HCT116 (cell line): Measurements from ENCODE around the gene ARID5B. TPM values are rescaled to one million over a fixed set of nuclear protein-coding genes. Genes with fewer than 3 reads are reported as not detected.
A peak's percentile ranks its signal among the peaks of the same experiment; 100 is the strongest.

Source experiments
- ATAC-seq: fragments of 200-7000 bp; cut with Tn5 transposase; 2 replicates; pipeline ENCODE4 v1.9.1; 2020; ENCODE audit warnings: mild to moderate bottlenecking, moderate library complexity
- BruUV-seq: library from RNA; stranded (reverse); fragments of 400-500 nt; replicated peaks from 2 replicates; lab custom pipeline; 2021; lab: Mats Ljungman, UMichigan
- CTCF ChIA-PET: fragments of 300-600 bp; sonication (Branson Sonifier 250); formaldehyde crosslinking; loops from one replicate; lab custom pipeline; 2021; ENCODE audit warnings: antibody characterized with exemption; lab: Charles Lee
- POLR2A ChIA-PET: fragments of 300-600, 350-600 bp; sonication (Branson Sonifier 250); formaldehyde crosslinking; loops from one replicate; lab custom pipeline; 2021; ENCODE audit warnings: antibody characterized with exemption; lab: Charles Lee
- RAD21 ChIA-PET, 2 experiments: fragments of 300-600 bp; sonication (Branson Sonifier 250); formaldehyde crosslinking; loops; one replicate each; lab custom pipeline; 2023; ENCODE audit warnings: low total read pairs in 2 of 2; ENCODE audit not compliant: uncharacterized antibody in 2 of 2, unreplicated experiment in 2 of 2, low non-redundant PET in 1 of 2; lab: Charles Lee
- DNase-seq: peaks from one replicate; pipeline ENCODE4 v3.0.0-alpha.2; 2010; ENCODE audit warnings: low read depth, low spot score
- H2AFZ ChIP-seq: fragments of 200-600 bp; shearing (Covaris generic), sonication (generic); 2 replicates; pipeline ENCODE4 v1.6.1; 2017; ENCODE audit warnings: low read depth, mixed run types, mixed read lengths, antibody characterized with exemption, low read length; ENCODE audit not compliant: poor library complexity, severe bottlenecking
- H3K27ac ChIP-seq: 2 replicates; pipeline ENCODE4 v1.5.1; 2012; ENCODE audit warnings: low read depth, low read length
- H3K27me3 ChIP-seq: fragments of 200-600 bp; sonication (generic); 2 replicates; pipeline ENCODE4 v1.6.1; 2016; ENCODE audit warnings: mixed run types, low read length, mixed read lengths; ENCODE audit not compliant: insufficient read depth
- H3K36me3 ChIP-seq, 2 experiments: fragments of 200-500 bp in 1 of 2; fragments of 200-600 bp in 1 of 2; sonication (Bioruptor generic) in 1 of 2; sonication (generic) in 1 of 2; 2 replicates each; pipeline versions ENCODE4 v1.5.1 to v1.6.1; 2014 to 2016; ENCODE audit warnings: low read length in 2 of 2, inconsistent platforms in 1 of 2, mixed read lengths in 1 of 2, mixed run types in 1 of 2; ENCODE audit not compliant: insufficient read depth in 2 of 2, control insufficient read depth in 1 of 2
- H3K4me1 ChIP-seq, 2 experiments: fragments of 200-600 bp in 1 of 2; sonication (generic) in 1 of 2; 2 replicates each; pipeline versions ENCODE4 v1.5.1 to v1.6.1; 2012 to 2017; ENCODE audit warnings: low read length in 2 of 2, inconsistent platforms in 1 of 2, mild to moderate bottlenecking in 1 of 2, mixed read lengths in 1 of 2, mixed run types in 1 of 2, moderate library complexity in 1 of 2; ENCODE audit not compliant: insufficient read depth in 2 of 2, control insufficient read depth in 1 of 2
- H3K4me2 ChIP-seq: fragments of 200-600 bp; sonication (generic); 2 replicates; pipeline ENCODE4 v1.6.1; 2017; ENCODE audit warnings: mixed run types, low read length, mixed read lengths
- H3K4me3 ChIP-seq, 2 experiments: fragments of 200-600 bp in 1 of 2; sonication (generic) in 1 of 2; replicated peaks in 1 of 2; 2 replicates each; pipeline ENCODE4 v1.5.1; 2011 to 2016; ENCODE audit warnings: low read length in 2 of 2, control low read depth in 1 of 2, low read depth in 1 of 2, mild to moderate bottlenecking in 1 of 2, mixed read lengths in 1 of 2, mixed run types in 1 of 2
- H3K79me2 ChIP-seq: fragments of 200-600 bp; sonication (generic); 2 replicates; pipeline ENCODE4 v1.6.1; 2017; ENCODE audit warnings: mild to moderate bottlenecking, mixed run types, low read length, moderate library complexity, mixed read lengths; ENCODE audit not compliant: insufficient read depth
- H3K9ac ChIP-seq: fragments of 200-600 bp; sonication (generic); 2 replicates; pipeline ENCODE4 v1.6.1; 2016; ENCODE audit warnings: low read length, mixed read lengths
- H3K9me2 ChIP-seq: fragments of 200-600 bp; sonication (generic), shearing (Covaris generic); 2 replicates; pipeline ENCODE4 v1.6.1; 2017; ENCODE audit warnings: mixed run types, mild to moderate bottlenecking, moderate library complexity; ENCODE audit not compliant: insufficient read depth
- H3K9me3 ChIP-seq, 2 experiments: fragments of 200-500 bp in 1 of 2; fragments of 200-600 bp in 1 of 2; sonication (Bioruptor generic) in 1 of 2; sonication (generic) in 1 of 2; 2 replicates each; pipeline ENCODE4 v1.6.1; 2014 to 2017; ENCODE audit warnings: low read length in 2 of 2, mixed read lengths in 2 of 2, inconsistent platforms in 1 of 2, low read depth in 1 of 2, mild to moderate bottlenecking in 1 of 2, mixed run types in 1 of 2, moderate library complexity in 1 of 2; ENCODE audit not compliant: control insufficient read depth in 1 of 2, insufficient read depth in 1 of 2
- H4K20me1 ChIP-seq: fragments of 200-600 bp; sonication (generic), shearing (Covaris generic); 2 replicates; pipeline ENCODE4 v1.6.1; 2017; ENCODE audit warnings: mixed run types, mild to moderate bottlenecking, moderate library complexity; ENCODE audit not compliant: insufficient read depth
- CBX3 ChIP-seq: IDR thresholded peaks from 2 replicates; pipeline ENCODE4 v1.6.1; 2012; ENCODE audit warnings: low read depth
- CEBPB ChIP-seq: IDR thresholded peaks from 2 replicates; pipeline ENCODE4 v1.6.1; 2012; ENCODE audit warnings: low read depth
- CTCF ChIP-seq, 3 experiments: fragments of 200-600 bp in 1 of 3; sonication (generic) in 1 of 3; IDR thresholded peaks in 2 of 3; conservative IDR thresholded peaks in 1 of 3; 2 replicates each; pipeline ENCODE4 v1.5.1; 2012 to 2017; ENCODE audit warnings: low read depth in 2 of 3, low read length in 2 of 3, antibody characterized with exemption in 1 of 3, borderline replicate concordance in 1 of 3, control low read depth in 1 of 3, mild to moderate bottlenecking in 1 of 3, mixed read lengths in 1 of 3, mixed run types in 1 of 3, moderate library complexity in 1 of 3; ENCODE audit not compliant: insufficient read depth in 1 of 3
- EGR1 ChIP-seq: IDR thresholded peaks from 2 replicates; pipeline ENCODE4 v1.6.1; 2012; ENCODE audit warnings: low read depth
- ELF1 ChIP-seq: IDR thresholded peaks from 2 replicates; pipeline ENCODE4 v1.6.1; 2012; ENCODE audit warnings: low read depth, borderline replicate concordance
- EZH2 ChIP-seq: fragments of 200-600 bp; sonication (generic); IDR thresholded peaks from 2 replicates; pipeline ENCODE4 v1.6.1; 2017; ENCODE audit warnings: antibody characterized with exemption, mixed run types
- FOSL1 ChIP-seq: IDR thresholded peaks from 2 replicates; pipeline ENCODE4 v1.6.1; 2012; ENCODE audit warnings: low read depth
- JUND ChIP-seq: IDR thresholded peaks from 2 replicates; pipeline ENCODE4 v1.6.1; 2012
- POLR2AphosphoS5 ChIP-seq: IDR thresholded peaks from 2 replicates; pipeline ENCODE4 v1.6.1; 2011; ENCODE audit warnings: mild to moderate bottlenecking, low read depth, low read length, moderate library complexity
- RAD21 ChIP-seq: IDR thresholded peaks from 2 replicates; pipeline ENCODE4 v1.6.1; 2012; ENCODE audit warnings: low read depth, mild to moderate bottlenecking
- TCF7L2 ChIP-seq: IDR thresholded peaks from 2 replicates; pipeline ENCODE4 v1.7.0; 2011; ENCODE audit warnings: borderline replicate concordance, inconsistent platforms; ENCODE audit not compliant: insufficient read depth, insufficient read length; ENCODE audit errors: extremely low read depth
- ZFX ChIP-seq: fragments of 450-650 bp; IDR thresholded peaks from 2 replicates; pipeline ENCODE4 v1.6.1; 2017
- intact Hi-C: fragments of 100-400 bp; cut with micrococcal nuclease; formaldehyde crosslinking; loops from 2 replicates; pipeline ENCODE4 v1.10.0; 2022
- total RNA-seq: library from RNA; stranded (reverse); gene quantifications from one replicate; pipeline ENCODE4 v1.2.1, GENCODE V29; 2021; ENCODE audit not compliant: unreplicated experiment

The ARID5B gene
- total RNA-seq, 1 experiment from 2014 or later: 4.7 TPM

- no peak for TF ChIP-seq CTCF (IDR thresholded peaks at IDR 0.05 in 2 of 3, conservative IDR thresholded peaks at IDR 0.05 in 1 of 3; ENCODE audit: borderline replicate concordance in 1 of 3, insufficient read depth in 1 of 3, low read depth in 2 of 3, low read length in 2 of 3)
- TF ChIP-seq CBX3: no peak
- no peak for TF ChIP-seq JUND
These were observed 5.5 kb upstream of the ARID5B start (continued) for GRCh38 chr10:61895898-61896600.

- ATAC-seq (peak; percentile 79), DNase-seq (peak; percentile 80)
- Histone ChIP-seq H3K27me3 (no peaks in the 10 kb centered on the region), H3K9ac (peak overlapping the region; percentile 19; the same call in 1 of the 2 replicates), H3K9me3 (no peaks in the 10 kb centered on the region), H3K4me1 (peaks cover 15 to 31% of the 10 kb centered on the region in 2 experiments), H2AFZ (peak overlapping the region; percentile 99), H3K79me2 (no peaks in the 10 kb centered on the region), H3K36me3 (no peaks in the 10 kb centered on the region), H3K4me3 (peak overlapping the region in 1 of 2 experiments; percentile 18; a peak in 1 of 4 replicates), H3K9me2 (no peaks in the 10 kb centered on the region), H4K20me1 (no peaks in the 10 kb centered on the region), H3K27ac (peak overlapping the region; percentile 43; the same call in 1 of the 2 replicates), H3K4me2 (peak overlapping the region; percentile 94)
- TF ChIP-seq TCF7L2: no peak
- no peak for TF ChIP-seq EZH2
- peak; percentile 45; the same call in 1 of the 2 replicates for TF ChIP-seq CBX3
- peak; percentile 54; the same call in 1 of the 2 replicates for TF ChIP-seq EGR1
- TF ChIP-seq FOSL1: no peak
- peak; percentile 53 for TF ChIP-seq RAD21
- no peak for TF ChIP-seq ZFX
- no peak for TF ChIP-seq ELF1
- TF ChIP-seq CTCF (IDR thresholded peaks at IDR 0.05 in 2 of 3, conservative IDR thresholded peaks at IDR 0.05 in 1 of 3; ENCODE audit: borderline replicate concordance in 1 of 3, insufficient read depth in 1 of 3, low read depth in 2 of 3, low read length in 2 of 3): peak; percentile 50 to 70 (median 69); a peak in 5 of 6 replicates
- TF ChIP-seq POLR2AphosphoS5: no peak
- TF ChIP-seq CEBPB: no peak
- ChIA-PET CTCF (interaction anchor here (0.6 to 2.3 kb wide), 15 partner anchors 9 to 668 kb away, joined by 3 to 16 read pairs (median 5); no protein-coding TSS in a partner anchor), POLR2A (interaction anchor here (0.8 kb wide), 1 partner anchor 10 kb away, joined by 3 read pairs; no protein-coding TSS in a partner anchor), RAD21 (interaction anchor here (0.7 to 1.1 kb wide), 2 partner anchors 53 to 153 kb away, joined by 3 read pairs; no protein-coding TSS in a partner anchor)
- intact Hi-C loops: no loop called here
- BruUV-seq: no TSS peak
These were observed 4.4 kb upstream of the ARID5B start for GRCh38 chr10:61896854-61897661.
